NCI-H1436 (cell line): ENCODE measurements around the gene PCBD1.
"Not testable (repeated sequence)": the region's sequence is repeated elsewhere in the genome, so short reads cannot be mapped to it uniquely, and the experiment has no call there.

Experiments
- DNase-seq: peaks from one replicate; lab custom pipeline; 2025; lab: John Stamatoyannopoulos, UW

PCBD1 gene

DNA sequence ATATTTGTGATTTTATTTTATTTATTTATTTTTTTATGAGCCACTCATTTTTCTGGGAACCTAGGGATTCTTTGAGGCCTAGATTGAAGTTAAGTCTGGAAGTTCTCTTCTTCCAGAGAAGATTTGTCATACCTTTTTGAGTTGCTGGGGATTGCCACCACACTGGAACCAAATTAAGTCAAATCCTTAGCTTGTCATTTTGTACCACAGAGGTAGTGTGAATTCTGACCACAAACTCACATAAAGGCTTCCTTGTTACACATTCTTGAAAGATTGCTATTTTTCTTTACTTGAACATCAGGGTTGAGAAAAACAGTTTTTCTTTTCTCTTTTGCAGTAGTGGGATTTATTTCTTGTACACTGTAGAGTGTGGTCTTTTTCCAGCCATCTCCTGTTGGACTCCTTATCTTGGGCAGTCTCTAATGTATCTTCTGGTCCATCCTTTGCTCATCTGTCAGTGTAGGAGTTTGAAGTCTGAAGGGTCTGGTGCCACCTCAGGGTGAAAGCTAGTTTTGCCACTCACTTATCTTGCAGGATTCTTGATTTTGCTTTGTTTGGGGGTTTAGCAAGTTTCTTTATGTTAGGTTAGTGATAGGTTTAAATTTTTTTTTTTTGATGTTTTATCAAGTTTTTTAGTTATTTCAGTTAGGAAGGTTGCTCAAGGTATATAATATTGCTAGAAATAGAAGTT lies 24.8 kb downstream of the PCBD1 start:
- DNase-seq, result no peak

DNA sequence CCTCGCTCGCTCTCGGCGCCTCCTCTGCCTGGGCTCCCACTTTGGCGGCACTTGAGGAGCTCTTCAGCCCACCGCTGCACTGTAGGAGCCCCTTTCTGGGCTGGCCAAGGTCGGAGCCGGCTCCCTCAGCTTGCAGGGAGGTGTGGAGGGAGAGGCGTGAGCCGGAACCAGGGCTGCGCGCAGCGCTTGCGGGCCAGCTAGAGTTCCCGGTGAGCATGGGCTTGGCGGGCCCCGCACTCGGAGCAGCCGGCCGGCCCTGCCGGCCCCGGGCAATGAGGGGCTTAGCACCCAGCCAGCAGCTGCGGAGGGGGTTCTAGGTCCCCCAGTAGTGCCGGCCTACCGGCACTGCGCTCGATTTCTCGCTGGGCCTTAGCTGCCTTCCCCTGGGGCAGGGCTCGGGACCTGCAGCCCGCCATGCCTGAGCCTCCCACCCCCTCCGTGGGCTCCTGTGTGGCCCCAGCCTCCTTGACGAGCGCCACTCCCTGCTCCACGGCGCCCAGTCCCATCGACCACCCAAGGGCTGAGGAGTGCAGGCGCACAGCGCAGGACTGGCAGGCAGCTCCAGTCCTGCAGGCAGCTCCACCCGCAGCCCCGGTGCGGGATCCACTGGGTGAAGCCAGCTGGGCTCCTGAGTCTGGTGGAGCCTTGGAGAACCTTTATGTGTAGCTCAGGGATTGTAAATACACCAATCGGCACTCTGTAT lies 26.7 kb downstream of the PCBD1 start:
- DNase-seq, result not testable (repeated sequence)

- DNase-seq, result peak; percentile 56
These were observed 29.6 kb downstream of the PCBD1 start for GRCh38 chr10:70858759-70859158.

- DNase-seq, result no peak
These were observed 31.9 kb downstream of the PCBD1 start for GRCh38 chr10:70856454-70856853.

GRCh38 chr10:70853457-70853856 lies 34.9 kb downstream of the PCBD1 start:
- DNase-seq, result no peak

- DNase-seq, result no peak
These were observed 35.3 kb downstream of the PCBD1 start for GRCh38 chr10:70853038-70853437.

DNA sequence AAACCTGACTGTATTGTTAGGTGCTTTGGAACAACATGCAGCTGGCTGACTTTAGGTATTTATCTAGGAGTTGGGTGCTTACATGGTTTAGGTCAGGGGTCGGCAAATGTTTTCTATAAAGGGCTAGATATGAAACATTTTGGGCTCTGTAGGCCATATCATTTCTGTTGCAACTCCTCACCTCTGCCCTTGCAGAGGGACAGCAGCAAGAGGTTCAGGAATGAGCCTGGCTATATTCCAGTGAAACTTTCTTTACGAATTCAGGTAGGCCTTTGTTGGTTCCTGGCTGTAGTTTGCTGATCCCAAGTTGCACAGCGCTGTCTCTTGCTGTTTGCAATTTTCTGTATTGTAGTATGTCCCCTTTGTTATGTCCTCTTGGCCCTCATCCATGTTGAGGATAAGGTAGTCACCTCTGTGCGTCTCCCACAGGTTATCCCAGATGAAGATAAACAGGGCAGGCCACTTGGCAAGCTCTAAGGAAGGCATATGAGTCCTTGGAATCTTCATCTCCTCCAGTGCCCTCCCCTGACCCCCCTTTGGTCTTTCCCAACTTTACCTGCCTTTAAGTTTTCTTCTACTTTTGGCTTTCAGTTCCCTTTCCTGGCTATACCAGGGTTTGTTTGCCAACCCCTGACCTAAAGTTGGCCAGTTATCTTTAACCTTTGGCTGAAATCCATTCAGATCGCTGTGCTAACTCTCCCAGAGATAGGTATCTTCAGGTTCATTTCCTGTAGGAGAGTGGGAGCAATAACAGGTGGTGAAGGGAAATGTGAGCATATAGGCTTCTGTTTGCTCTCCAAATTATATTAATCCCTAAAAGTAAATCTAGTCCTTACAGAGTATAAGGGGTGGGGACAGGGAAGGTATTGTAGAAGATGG lies 36.5 kb downstream of the PCBD1 start:
- no peak for DNase-seq

GRCh38 chr10:70850097-70850496 lies 38.3 kb downstream of the PCBD1 start:
- DNase-seq, result no peak

DNA sequence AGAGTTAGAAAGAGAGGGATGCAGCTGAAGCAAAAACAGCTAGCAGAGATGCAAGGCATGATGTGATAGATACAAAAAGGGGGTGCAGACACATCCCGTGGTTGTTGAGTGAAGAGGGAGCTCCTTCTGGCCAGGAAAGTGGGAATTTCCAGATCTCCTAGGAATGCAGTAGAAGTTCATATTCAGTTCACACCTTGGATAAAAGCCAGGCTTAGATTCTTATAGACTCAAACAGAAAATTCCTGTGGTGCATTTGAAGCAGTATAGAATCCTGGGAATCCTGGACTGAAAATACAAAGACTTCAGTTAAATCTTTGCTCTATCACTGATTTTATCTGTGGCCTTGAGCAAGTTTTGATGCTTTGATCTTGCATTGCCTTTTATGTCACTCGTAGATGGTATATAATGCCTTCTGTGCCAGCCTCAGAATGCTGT lies 38.8 kb downstream of the PCBD1 start:
- DNase-seq, result no peak

GRCh38 chr10:70847659-70848360 lies 40.6 kb downstream of the PCBD1 start:
- no peak for DNase-seq

DNA sequence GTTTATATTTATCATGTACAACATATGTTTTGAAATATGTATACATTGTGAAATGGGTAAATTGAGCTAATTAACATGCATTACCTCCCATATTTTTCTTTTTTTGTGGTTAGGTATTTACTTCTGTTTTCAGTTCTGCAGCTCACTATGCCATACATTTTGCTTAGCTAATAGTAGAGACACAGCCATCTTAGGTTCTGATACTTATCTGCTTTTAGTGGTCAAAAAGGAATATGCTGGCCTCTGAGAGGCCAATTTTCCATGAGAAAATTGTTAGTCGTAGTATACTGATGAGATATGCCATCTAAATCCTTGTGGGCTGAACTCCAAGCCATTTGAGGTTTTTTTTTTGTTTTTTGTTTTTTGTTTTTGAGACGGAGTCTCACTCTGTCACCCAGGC lies 41.6 kb downstream of the PCBD1 start:
- DNase-seq, result no peak

DNA sequence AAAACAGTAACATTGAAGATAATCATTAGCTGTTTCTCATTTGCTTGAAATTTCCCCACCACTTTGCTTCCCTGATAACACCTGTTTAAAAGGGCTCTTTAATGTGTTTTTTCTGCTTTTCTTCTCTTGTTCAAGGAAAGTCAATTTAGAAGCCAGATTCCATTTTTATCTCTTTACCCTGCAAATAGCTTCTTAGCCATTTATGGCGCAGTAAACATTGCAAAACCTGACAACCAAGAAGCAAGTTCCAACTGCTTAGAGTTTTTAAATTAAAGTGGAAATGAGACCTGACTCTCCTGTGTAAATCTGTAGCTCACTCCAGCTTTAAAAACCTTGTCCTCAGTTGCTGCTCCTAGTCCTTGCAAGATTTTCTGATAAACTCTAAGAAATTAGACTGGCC lies 42.5 kb downstream of the PCBD1 start:
- DNase-seq, result no peak

DNA sequence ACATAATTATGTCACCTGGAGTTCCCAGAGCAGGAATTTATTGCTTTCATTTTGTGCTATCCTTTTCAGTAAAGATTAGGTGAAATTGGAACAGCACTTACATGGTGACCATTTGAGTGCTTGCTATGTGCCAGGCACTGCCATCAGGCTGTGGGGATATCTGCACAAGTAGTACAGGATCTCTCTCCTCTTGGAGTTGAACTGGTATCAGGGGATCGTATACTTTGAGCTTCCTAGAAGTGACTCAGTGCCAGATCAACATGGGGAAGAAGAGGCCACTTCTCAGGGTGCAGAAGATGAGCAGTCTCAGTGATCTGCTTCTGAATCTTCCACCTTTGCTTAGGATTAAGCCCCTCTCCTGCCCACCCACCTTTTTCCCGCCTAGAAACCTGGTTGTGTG lies 43.1 kb downstream of the PCBD1 start:
- no peak for DNase-seq

DNA sequence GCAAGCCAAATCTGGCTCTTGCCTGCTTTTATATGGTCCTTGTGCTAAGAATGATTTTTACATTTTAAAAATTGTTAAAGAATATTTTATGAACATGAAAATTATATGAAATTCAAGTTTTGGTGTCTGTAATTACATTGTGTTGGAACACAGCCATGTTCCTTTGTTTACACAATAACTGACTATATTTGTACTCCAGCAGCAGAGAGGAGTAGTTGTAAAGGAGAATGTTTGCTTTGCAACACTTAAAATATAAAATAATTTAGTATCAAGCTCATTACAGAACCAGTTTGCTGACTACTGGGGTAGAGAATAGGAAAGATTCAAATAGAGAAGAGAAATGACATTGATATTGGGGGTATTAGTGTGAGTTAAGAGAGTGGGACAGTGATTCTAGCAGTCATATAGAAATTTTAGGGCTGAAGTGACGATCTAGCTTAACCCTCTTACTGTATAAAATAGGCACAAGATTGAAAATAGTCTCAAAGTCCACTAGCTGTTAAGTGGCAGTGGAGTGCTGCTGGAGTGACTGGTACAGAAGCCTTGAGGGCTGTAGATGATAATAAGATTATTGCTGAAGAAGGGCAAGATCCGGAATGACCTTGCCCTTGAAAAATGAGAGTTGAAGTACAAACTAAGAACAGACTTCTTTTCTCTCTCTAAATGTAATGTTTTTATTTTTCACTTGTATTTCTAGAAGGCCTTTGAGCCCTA lies 44.4 kb downstream of the PCBD1 start:
- DNase-seq, result no peak

GRCh38 chr10:70843333-70843732 lies 45.0 kb downstream of the PCBD1 start:
- no peak for DNase-seq

DNA sequence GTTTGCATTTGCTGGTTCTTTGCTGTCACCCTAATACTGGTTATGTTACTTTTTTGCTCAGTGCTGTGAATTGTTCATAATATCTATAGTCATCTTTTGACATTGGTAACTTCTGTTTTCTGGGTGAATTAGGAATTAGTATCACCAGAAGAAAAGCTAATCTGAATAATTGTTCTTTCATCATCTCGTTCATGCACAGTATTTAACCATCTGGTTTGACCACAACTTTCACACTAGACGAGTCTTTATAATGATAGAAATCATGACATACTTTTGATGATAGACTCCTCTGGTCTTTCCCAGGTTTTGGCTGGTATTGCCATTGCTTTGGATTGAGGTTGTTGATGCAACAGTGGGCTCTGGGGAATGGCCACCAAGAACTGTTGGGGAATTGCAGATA lies 47.5 kb downstream of the PCBD1 start:
- no peak for DNase-seq

DNA sequence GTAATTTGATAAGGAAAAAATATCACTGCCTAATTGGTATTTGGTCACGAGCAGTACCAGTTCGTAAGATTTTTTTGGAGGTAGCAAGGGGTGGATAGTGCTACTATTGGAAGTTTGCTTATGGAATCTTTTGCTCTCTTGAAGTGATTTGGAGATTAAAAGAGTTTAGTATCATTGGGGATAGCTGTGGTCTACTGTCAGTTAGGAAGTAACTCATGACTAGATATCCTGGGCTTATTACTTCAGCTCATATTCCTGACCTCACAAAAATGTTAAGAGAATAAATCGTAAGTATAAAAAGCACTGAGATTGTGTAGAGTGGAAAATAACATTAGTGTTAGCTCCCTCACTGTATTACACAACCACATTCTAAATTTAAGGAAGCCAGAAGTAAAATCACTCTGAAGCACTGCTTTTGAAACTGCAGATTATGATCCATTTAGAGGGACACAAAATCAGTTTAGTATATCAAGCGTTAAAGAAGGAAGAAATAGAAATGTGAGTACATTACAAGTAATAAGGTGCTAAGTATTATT lies 50.0 kb downstream of the PCBD1 start:
- no peak for DNase-seq

GRCh38 chr10:70837660-70838059 lies 50.7 kb downstream of the PCBD1 start:
- DNase-seq, result no peak

DNA sequence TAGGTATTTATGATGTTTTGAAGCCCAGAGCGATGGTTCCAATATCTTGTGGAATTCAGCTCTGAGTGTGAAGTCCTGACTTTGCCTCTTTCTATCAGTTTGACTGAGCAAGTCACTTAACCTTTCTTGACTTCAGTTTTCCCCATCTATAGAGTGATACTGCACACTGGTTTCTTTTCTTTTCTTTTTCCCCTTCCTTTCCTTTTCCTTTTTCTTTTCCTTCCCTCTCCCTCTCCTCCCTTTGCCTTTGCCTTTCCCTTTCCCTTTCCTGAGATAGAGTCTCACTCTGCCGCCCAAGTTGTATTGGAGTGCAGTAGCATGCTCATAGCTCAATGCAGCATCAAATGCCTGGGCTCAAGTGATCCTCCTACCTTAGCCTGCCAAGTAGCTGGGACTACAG lies 52.0 kb downstream of the PCBD1 start:
- DNase-seq, result no peak

DNA sequence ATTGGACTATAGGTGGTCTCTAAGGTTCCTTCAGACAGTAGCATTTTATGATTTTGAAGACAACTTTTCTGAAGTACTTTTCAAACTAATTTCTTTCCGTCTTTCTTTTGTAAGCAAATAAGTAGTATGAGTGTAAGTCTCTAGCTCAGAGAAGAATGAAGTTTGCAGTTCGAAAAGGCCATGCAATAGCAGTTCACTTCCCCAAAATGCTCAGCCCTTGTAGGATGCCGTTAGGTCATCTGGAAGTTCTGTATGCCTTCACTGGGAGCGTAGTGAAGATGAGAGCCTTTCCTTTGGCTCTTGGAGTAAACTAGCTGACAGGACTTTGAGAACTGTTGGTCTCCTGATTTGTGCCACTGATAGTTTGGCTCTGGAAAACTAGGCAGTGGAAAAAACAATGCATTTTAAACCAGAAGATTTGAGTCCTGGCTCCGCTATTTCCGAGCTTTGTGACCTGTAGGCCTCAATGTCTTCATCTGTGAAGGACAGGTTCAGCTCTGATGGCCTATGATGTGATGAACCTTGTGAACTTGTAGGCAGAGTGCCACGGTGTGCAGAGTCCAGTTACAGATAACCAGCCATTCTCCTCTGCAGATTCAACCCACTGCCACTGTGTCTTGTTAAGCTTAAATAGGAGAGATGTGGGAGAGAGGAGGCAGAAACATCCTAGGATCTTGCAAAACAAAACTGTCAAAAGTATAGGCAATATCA lies 53.8 kb downstream of the PCBD1 start:
- DNase-seq, result no peak

GRCh38 chr10:70834021-70834420 lies 54.3 kb downstream of the PCBD1 start:
- DNase-seq, result no peak
